K562 (cell line): ENCODE measurements around the gene YPEL1. TPM values are rescaled to one million over a fixed set of nuclear protein-coding genes. Genes with fewer than 3 reads are reported as not detected.
A peak's percentile ranks its signal among the peaks of the same experiment; 100 is the strongest.

Experiments
- ATF3 ChIP-seq, 2 experiments: fragments of 450-650 bp in 1 of 2; sonication (generic) in 1 of 2; formaldehyde crosslinking in 1 of 2; IDR thresholded peaks in 1 of 2; conservative IDR thresholded peaks in 1 of 2; 2 replicates each; pipeline versions ENCODE4 v1.6.1 to v1.8.1; 2016 to 2023; ENCODE audit warnings: mild to moderate bottlenecking in 2 of 2, moderate library complexity in 2 of 2, inconsistent platforms in 1 of 2, missing genetic modification reagents in 1 of 2
- BHLHE40 ChIP-seq: IDR thresholded peaks from 2 replicates; pipeline ENCODE4 v1.6.1; 2011; ENCODE audit warnings: low read length, improper control_type of control experiment
- ELF2 ChIP-seq: fragments of 250-450 bp; sonication (Bioruptor Pico); IDR thresholded peaks from 2 replicates; pipeline ENCODE4 v1.5.0; 2021; ENCODE audit warnings: mild to moderate bottlenecking
- HMGXB4 ChIP-seq: sonication (generic); formaldehyde crosslinking; IDR thresholded peaks from 2 replicates; pipeline ENCODE4 v1.8.1; 2023; ENCODE audit warnings: mild to moderate bottlenecking, missing genetic modification reagents
- JUN ChIP-seq, 2 experiments: sonication (generic) in 1 of 2; formaldehyde crosslinking in 1 of 2; IDR thresholded peaks; 2 replicates each; pipeline versions ENCODE4 v1.6.1 to v1.8.0; 2012 to 2022; ENCODE audit warnings: borderline replicate concordance in 2 of 2, mild to moderate bottlenecking in 2 of 2, improper control_type of control experiment in 1 of 2, low read depth in 1 of 2, low read length in 1 of 2, missing genetic modification reagents in 1 of 2
- JUND ChIP-seq, 2 experiments: IDR thresholded peaks; 2 replicates in 1 of 2; 3 replicates in 1 of 2; pipeline ENCODE4 v1.6.1; 2011; ENCODE audit warnings: borderline replicate concordance in 2 of 2, low read depth in 2 of 2, low read length in 2 of 2, improper control_type of control experiment in 1 of 2, missing biosample characterization in 1 of 2, missing genetic modification characterization in 1 of 2, missing genetic modification reagents in 1 of 2
- KDM5B ChIP-seq: fragments of 200-600 bp; sonication (generic); IDR thresholded peaks from 2 replicates; pipeline ENCODE4 v1.6.1; 2012; ENCODE audit warnings: low read depth, mild to moderate bottlenecking, moderate library complexity, low read length, control low read depth, inconsistent platforms; ENCODE audit not compliant: insufficient replicate concordance
- KLF13 ChIP-seq: fragments of 450-650 bp; IDR thresholded peaks from 2 replicates; pipeline ENCODE4 v1.6.1; 2016; ENCODE audit warnings: missing genetic modification characterization, low read depth, mild to moderate bottlenecking, missing compliant biosample characterization, moderate library complexity, borderline replicate concordance
- NEUROD1 ChIP-seq: fragments of 150-350 bp; IDR thresholded peaks from 2 replicates; pipeline ENCODE4 v1.6.1; 2014; ENCODE audit warnings: borderline replicate concordance, low read length, low read depth; ENCODE audit not compliant: partially characterized antibody
- NONO ChIP-seq, 2 experiments: fragments of 200-400 bp in 1 of 2; fragments of 450-650 bp in 1 of 2; formaldehyde crosslinking in 1 of 2; IDR thresholded peaks; 2 replicates each; pipeline ENCODE4 v1.6.1; 2017; ENCODE audit warnings: low read depth in 2 of 2, mild to moderate bottlenecking in 2 of 2, moderate library complexity in 2 of 2, low read length in 1 of 2
- PHTF2 ChIP-seq: fragments of 250-450 bp; sonication (Bioruptor Pico); IDR thresholded peaks from 2 replicates; pipeline ENCODE4 v1.5.0; 2021; ENCODE audit warnings: mild to moderate bottlenecking
- SMAD2 ChIP-seq: fragments of 150-350 bp; IDR thresholded peaks from 2 replicates; pipeline ENCODE4 v1.6.1; 2014; ENCODE audit warnings: low read depth, mild to moderate bottlenecking, low read length
- TEAD4 ChIP-seq, 2 experiments: sonication (generic) in 1 of 2; formaldehyde crosslinking in 1 of 2; IDR thresholded peaks; 2 replicates each; pipeline versions ENCODE4 v1.6.1 to v1.8.0; 2012 to 2022; ENCODE audit warnings: borderline replicate concordance in 1 of 2, inconsistent platforms in 1 of 2, low read length in 1 of 2, mild to moderate bottlenecking in 1 of 2, missing genetic modification reagents in 1 of 2
- ZNF282 ChIP-seq: sonication (generic); formaldehyde crosslinking; IDR thresholded peaks from 2 replicates; pipeline ENCODE4 v1.8.1; 2023; ENCODE audit warnings: missing genetic modification reagents
- ZNF384 ChIP-seq: IDR thresholded peaks from 2 replicates; pipeline ENCODE4 v1.6.1; 2012; ENCODE audit warnings: low read depth, low read length, improper control_type of control experiment
- polyA plus RNA-seq, 8 experiments: library from polyadenylated mRNA; depleted of rRNA in 4 of 8; stranded (reverse) in 5 of 8; unstranded in 3 of 8; fragments of >200 nt; fragmentation: Nextera tagmentation in 2 of 8; fragmentation: Illumina TruSeq in 1 of 8; extraction: Ambion mirVana in 2 of 8; extraction: Trizol in 1 of 8; gene quantifications; 2 replicates each; pipeline versions ENCODE4 v1.2.1 to v1.2.3, GENCODE V29; 2011 to 2014; ENCODE audit warnings: inconsistent platforms in 1 of 8, missing spikeins in 1 of 8
- total RNA-seq, 7 experiments: library from RNA; depleted of rRNA in 6 of 7; stranded (reverse); fragments of >200 nt in 6 of 7; fragmentation: Illumina TruSeq in 2 of 7; extraction: Trizol in 2 of 7; gene quantifications; 2 replicates each; pipeline versions ENCODE4 v1.2.1 to v1.2.3, GENCODE V29; 2011 to 2021; ENCODE audit warnings: low replicate concordance in 1 of 7
- TF ChIP-seq, protein P1 (sequence below): fragments of 450-650 bp; formaldehyde crosslinking; IDR thresholded peaks from 2 replicates; pipeline ENCODE4 v1.4.0; 2020; ENCODE audit warnings: mild to moderate bottlenecking, moderate library complexity
- TF ChIP-seq, protein P2 (sequence below): fragments of 450-650 bp; IDR thresholded peaks from one replicate; pipeline ENCODE4 v1.6.1; 2018; ENCODE audit warnings: mild to moderate bottlenecking, moderate library complexity; ENCODE audit not compliant: partially characterized antibody
- TF ChIP-seq, protein P3 (sequence below): fragments of 200-800 bp; sonication (Bioruptor generic); IDR thresholded peaks from 2 replicates; pipeline ENCODE4 v1.6.1; 2017; ENCODE audit warnings: missing genetic modification characterization, missing compliant biosample characterization

YPEL1 gene
- total and polyA plus RNA-seq, 9 of the 15 experiments (the other 6 are each of a cell fraction or from before 2014, with no cell fraction given) = 0.07 to 2.2 (median 0.46) TPM

- TF ChIP-seq SMAD2 = peak; percentile 83; the same call in 1 of the 2 replicates
- TF ChIP-seq ELF2 = no peak
- TF ChIP-seq, protein P1, sequence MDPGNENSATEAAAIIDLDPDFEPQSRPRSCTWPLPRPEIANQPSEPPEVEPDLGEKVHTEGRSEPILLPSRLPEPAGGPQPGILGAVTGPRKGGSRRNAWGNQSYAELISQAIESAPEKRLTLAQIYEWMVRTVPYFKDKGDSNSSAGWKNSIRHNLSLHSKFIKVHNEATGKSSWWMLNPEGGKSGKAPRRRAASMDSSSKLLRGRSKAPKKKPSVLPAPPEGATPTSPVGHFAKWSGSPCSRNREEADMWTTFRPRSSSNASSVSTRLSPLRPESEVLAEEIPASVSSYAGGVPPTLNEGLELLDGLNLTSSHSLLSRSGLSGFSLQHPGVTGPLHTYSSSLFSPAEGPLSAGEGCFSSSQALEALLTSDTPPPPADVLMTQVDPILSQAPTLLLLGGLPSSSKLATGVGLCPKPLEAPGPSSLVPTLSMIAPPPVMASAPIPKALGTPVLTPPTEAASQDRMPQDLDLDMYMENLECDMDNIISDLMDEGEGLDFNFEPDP (CRISPR knock-in tag) = no peak
- TF ChIP-seq ZNF282 = no peak
- no peak for TF ChIP-seq NONO (IDR thresholded peaks at IDR 0.05; ENCODE audit: low read depth in 2 of 2, low read length in 1 of 2)
- TF ChIP-seq NEUROD1 = peak; percentile 92
- TF ChIP-seq ZNF384 = peak; percentile 38
- TF ChIP-seq, protein P2, sequence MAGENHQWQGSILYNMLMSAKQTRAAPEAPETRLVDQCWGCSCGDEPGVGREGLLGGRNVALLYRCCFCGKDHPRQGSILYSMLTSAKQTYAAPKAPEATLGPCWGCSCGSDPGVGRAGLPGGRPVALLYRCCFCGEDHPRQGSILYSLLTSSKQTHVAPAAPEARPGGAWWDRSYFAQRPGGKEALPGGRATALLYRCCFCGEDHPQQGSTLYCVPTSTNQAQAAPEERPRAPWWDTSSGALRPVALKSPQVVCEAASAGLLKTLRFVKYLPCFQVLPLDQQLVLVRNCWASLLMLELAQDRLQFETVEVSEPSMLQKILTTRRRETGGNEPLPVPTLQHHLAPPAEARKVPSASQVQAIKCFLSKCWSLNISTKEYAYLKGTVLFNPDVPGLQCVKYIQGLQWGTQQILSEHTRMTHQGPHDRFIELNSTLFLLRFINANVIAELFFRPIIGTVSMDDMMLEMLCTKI = no peak
- no peak for TF ChIP-seq TEAD4 (IDR thresholded peaks at IDR 0.05; ENCODE audit: low read length)
- no peak for TF ChIP-seq TEAD4 (CRISPR knock-in tag; IDR thresholded peaks at IDR 0.05; ENCODE audit: borderline replicate concordance)
- TF ChIP-seq KLF13 (tag) = peak; percentile 76; the same call in 1 of the 2 replicates
- no peak for TF ChIP-seq KDM5B
- no peak for TF ChIP-seq PHTF2 (CRISPR knock-in tag)
- TF ChIP-seq, protein P3, sequence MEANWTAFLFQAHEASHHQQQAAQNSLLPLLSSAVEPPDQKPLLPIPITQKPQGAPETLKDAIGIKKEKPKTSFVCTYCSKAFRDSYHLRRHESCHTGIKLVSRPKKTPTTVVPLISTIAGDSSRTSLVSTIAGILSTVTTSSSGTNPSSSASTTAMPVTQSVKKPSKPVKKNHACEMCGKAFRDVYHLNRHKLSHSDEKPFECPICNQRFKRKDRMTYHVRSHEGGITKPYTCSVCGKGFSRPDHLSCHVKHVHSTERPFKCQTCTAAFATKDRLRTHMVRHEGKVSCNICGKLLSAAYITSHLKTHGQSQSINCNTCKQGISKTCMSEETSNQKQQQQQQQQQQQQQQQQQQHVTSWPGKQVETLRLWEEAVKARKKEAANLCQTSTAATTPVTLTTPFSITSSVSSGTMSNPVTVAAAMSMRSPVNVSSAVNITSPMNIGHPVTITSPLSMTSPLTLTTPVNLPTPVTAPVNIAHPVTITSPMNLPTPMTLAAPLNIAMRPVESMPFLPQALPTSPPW (CRISPR knock-in tag) = no peak
- TF ChIP-seq JUND (IDR thresholded peaks at IDR 0.05; ENCODE audit: borderline replicate concordance, low read depth, low read length) = peak; percentile 82
- no peak for TF ChIP-seq JUND (tag; IDR thresholded peaks at IDR 0.05; ENCODE audit: borderline replicate concordance, low read depth, low read length)
- no peak for TF ChIP-seq ATF3 (IDR thresholded peaks at IDR 0.05)
- peak; percentile 90 for TF ChIP-seq ATF3 (CRISPR knock-in tag; conservative IDR thresholded peaks at IDR 0.05)
- TF ChIP-seq HMGXB4 (CRISPR knock-in tag) = 0 out of 2 replicates have a peak, but pooled peaks have one; percentile 17
- peak; percentile 90; the same call in 1 of the 2 replicates for TF ChIP-seq JUN (IDR thresholded peaks at IDR 0.05; ENCODE audit: borderline replicate concordance, low read depth, low read length)
- no peak for TF ChIP-seq JUN (CRISPR knock-in tag; IDR thresholded peaks at IDR 0.05; ENCODE audit: borderline replicate concordance)
- peak; percentile 8 for TF ChIP-seq BHLHE40
These were observed 83.5 kb downstream of the YPEL1 start (continued) for GRCh38 chr22:21652010-21652546.
